Heart right ventricle (tissue), 16 donors: ENCODE results near the gene IQGAP2. TPM values are rescaled to one million over a fixed set of nuclear protein-coding genes. Genes with fewer than 3 reads are reported as not detected.

Source experiments
- ATAC-seq, 8 donors: fragments of 200-7000 bp; cut with Tn5 transposase; one replicate each; pipeline ENCODE4 v1.9.1; 2020; ENCODE audit warnings: mild to moderate bottlenecking in 8 of 8, moderate library complexity in 8 of 8, moderate number of reproducible peaks in 1 of 8
- DNase-seq, 2 donors: peaks; one replicate each; pipeline ENCODE4 v3.0.0-alpha.2; 2020
- H3K27ac ChIP-seq, 10 donors: fragments of 200-600 bp; sonication (generic) in 2 of 10; one replicate each; pipeline versions ENCODE4 v1.5.0 to v1.8.0; 2020 to 2022; ENCODE audit warnings: mild to moderate bottlenecking in 3 of 10
- H3K27me3 ChIP-seq, 7 donors: fragments of 200-600 bp; one replicate each; pipeline ENCODE4 v1.8.0; 2021 to 2022; ENCODE audit warnings: mild to moderate bottlenecking in 2 of 7
- H3K36me3 ChIP-seq, 9 donors: fragments of 200-600 bp; sonication (generic) in 1 of 9; one replicate each; pipeline versions ENCODE4 v1.5.0 to v1.8.0; 2020 to 2022; ENCODE audit warnings: mild to moderate bottlenecking in 2 of 9
- H3K4me1 ChIP-seq, 9 donors: fragments of 200-600 bp; sonication (generic) in 1 of 9; one replicate each; pipeline versions ENCODE4 v1.5.0 to v1.8.0; 2020 to 2022; ENCODE audit warnings: mild to moderate bottlenecking in 4 of 9
- H3K4me3 ChIP-seq, 10 donors: fragments of 200-600 bp; sonication (generic) in 2 of 10; one replicate each; pipeline versions ENCODE4 v1.5.0 to v1.8.0; 2020 to 2022; ENCODE audit warnings: mild to moderate bottlenecking in 7 of 10, moderate library complexity in 2 of 10
- H3K9me3 ChIP-seq, 11 donors: fragments of 200-600 bp in 10 of 11; sonication (generic) in 2 of 11; one replicate each; pipeline versions ENCODE4 v1.5.0 to v1.8.0; 2013 to 2022; ENCODE audit warnings: mild to moderate bottlenecking in 2 of 11, control low read depth in 1 of 11, moderate library complexity in 1 of 11
- WGBS, 2 donors: extraction: QIAGEN DNeasy Blood & Tissue Kit; methylation state at CpG; one replicate each; pipeline ENCODE4 v1.1.7; 2013; ENCODE audit warnings: inconsistent platforms in 1 of 2; 5-methylcytosine and 5-hydroxymethylcytosine counted together
- intact Hi-C, 10 donors: fragments of 100-400 bp; cut with DNase I; formaldehyde crosslinking; loops; one replicate each; pipeline versions ENCODE4 v1.11.1 to v1.14.2; 2022
- polyA plus RNA-seq, 2 donors: library from polyadenylated mRNA; stranded (reverse); fragments of 200-250 nt; gene quantifications; one replicate each; pipeline ENCODE4 v1.2.3, GENCODE V29; 2013
- total RNA-seq, 10 donors: library from RNA; stranded (reverse); fragmentation: NEBNext Ultra II Directional in 3 of 10; extraction: Animal tissue kit (Norgen Biotek cat#: 25700) in 3 of 10; gene quantifications; one replicate each; pipeline versions ENCODE4 v1.2.1 to v1.2.4, GENCODE V29; 2021 to 2023
- TF ChIP-seq, protein P1 (sequence below), 9 donors: fragments of 200-600 bp; sonication (generic) in 2 of 9; IDR thresholded peaks; one replicate each; pipeline versions ENCODE4 v1.5.0 to v1.8.0; 2021 to 2022; ENCODE audit warnings: antibody characterized with exemption in 9 of 9, mild to moderate bottlenecking in 5 of 9, moderate library complexity in 1 of 9
- donor health status: Arrhythmogenic right ventricular cardiomyopathy.
- donor health status: ischemic (EF 13 %, LVEDD 7.1; RV severe dilation, severe dysfunction).
- donor health status: healthy with polysubstance abuse.
- donor health status: DM: no; HTN: yes; CAD: no.
- donor health status: DM: no; HTN: no; CAD: no.
- donor health status: ischemic (EF 25% LVEDD 6.9; RV normal size, moderate dysfunction).
- donor health status: ischemic (EF 25% LVEDD 5.7; RV mildly dilated, moderate dysfunction).
- donor health status: healthy.
- donor health status: DM: yes; HTN: yes; CAD: no.
- donor health status: Ischemic cardiomyopathy.
- donor health status: ischemic (EF 35%, LVEDD 5.7; RV mildly dilated, moderate dysfunction).
- donor health status: nonischemic (EF 11% LVEDD 7.7; RV severe dilation, severe dysfunction).
- donor health status: DM: yes; HTN: yes; CAD: no.
- donor health status: PGD.
- donor health status: ischemic (EF 29% LVEDD 5.4; RV normal size, mild dysfunction).
- donor health status: nonischemic (EF 23%, LVEDD 6.1; RV moderate dilation, normal function).

The IQGAP2 gene
- total and polyA plus RNA-seq, 12 donors = 2.5 to 22.3 (median 5.0) TPM

DNA sequence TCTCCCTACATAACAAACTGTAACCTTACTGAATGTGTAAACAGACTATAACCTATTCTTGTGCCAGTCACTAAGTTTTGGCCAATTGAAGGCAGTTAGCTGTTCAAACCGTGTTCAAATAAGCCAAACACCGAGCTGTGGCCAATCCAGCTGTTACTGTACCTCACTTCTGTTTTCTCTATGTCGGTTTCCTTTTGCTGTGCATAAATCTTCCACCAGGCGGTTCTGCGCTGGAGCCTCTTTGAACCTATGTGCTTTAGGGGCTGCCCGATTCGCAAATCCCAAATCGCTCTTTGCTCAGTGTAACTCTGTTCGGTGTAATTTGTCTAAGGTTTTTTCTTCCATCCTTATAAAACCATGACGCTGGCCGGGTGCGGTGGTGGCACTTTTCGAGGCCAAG lies 344.6 kb downstream of the IQGAP2 start:
- intact Hi-C loops = no loop called here
- TF ChIP-seq, protein P1, sequence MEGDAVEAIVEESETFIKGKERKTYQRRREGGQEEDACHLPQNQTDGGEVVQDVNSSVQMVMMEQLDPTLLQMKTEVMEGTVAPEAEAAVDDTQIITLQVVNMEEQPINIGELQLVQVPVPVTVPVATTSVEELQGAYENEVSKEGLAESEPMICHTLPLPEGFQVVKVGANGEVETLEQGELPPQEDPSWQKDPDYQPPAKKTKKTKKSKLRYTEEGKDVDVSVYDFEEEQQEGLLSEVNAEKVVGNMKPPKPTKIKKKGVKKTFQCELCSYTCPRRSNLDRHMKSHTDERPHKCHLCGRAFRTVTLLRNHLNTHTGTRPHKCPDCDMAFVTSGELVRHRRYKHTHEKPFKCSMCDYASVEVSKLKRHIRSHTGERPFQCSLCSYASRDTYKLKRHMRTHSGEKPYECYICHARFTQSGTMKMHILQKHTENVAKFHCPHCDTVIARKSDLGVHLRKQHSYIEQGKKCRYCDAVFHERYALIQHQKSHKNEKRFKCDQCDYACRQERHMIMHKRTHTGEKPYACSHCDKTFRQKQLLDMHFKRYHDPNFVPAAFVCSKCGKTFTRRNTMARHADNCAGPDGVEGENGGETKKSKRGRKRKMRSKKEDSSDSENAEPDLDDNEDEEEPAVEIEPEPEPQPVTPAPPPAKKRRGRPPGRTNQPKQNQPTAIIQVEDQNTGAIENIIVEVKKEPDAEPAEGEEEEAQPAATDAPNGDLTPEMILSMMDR (IDR thresholded peaks at IDR 0.05) = no peak
- Histone ChIP-seq H3K9me3 (peaks cover 0 to 4% (median 0%) of the 10 kb centered on the region in 11 donors), H3K4me3 (no peak overlapping the region), H3K4me1 (no peaks in the 10 kb centered on the region), H3K27ac (no peak overlapping the region), H3K27me3 (peaks cover 0 to 5% (median 0%) of the 10 kb centered on the region in 7 donors), H3K36me3 (no peaks in the 10 kb centered on the region)
- WGBS, 2 donors = 93 to 94% methylated on average over 13 of the region's 13 CpGs
- no peak for DNase-seq
- ATAC-seq = no peak

DNA sequence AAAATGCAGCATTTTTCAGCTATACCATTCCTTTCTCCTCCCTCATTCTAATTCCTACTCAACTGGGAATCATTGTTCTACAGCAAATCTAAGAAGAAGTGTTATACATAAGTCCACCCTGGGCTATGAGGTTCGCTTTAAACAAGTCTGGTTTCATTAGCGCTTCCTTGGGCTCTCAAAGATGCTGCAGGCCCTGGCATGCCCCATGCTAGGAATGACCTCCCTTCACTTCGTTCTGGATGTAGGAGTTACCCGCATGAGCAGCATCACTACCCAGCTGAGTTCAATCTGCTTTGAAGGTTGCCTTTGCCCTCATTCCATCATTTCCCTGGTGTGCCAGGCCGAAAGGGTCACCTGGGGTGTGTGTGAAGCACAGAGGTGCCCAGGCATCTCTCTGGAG lies 348.2 kb downstream of the IQGAP2 start:
- no peaks in the 10 kb centered on the region for H3K9me3 ChIP-seq
- intact Hi-C loops = no loop called here
- no peak overlapping the region for H3K27ac ChIP-seq

DNA sequence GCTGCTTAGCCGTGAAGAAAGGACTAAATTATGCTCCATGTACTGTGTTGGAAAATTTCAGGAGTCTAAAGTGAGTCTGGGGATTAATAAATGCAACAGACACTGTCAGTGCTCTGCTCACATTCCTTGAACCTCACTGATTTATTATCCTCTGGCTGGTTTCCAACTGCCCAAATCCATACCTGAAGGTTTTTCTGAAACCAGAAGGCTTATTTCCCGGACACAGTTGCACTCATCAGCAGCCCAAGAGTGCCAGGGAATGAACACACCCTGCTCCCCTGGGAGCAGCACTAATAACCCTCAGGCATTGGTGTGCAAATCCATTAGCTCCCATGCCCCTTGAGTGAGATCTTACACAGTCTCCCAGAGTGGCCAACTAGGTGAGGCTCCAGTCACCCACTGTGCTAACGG lies 351.6 kb downstream of the IQGAP2 start:
- Histone ChIP-seq H3K27ac (no peak overlapping the region), H3K36me3 (no peaks in the 10 kb centered on the region), H3K4me3 (no peak overlapping the region), H3K4me1 (no peaks in the 10 kb centered on the region), H3K9me3 (no peaks in the 10 kb centered on the region), H3K27me3 (no peaks in the 10 kb centered on the region)
- 90 to 91% methylated on average over 3 of the region's 3 CpGs for WGBS, 2 donors
- no peak for DNase-seq
- intact Hi-C loops = no loop called here
- TF ChIP-seq, protein P1 (IDR thresholded peaks at IDR 0.05) = no peak
- ATAC-seq = no peak

More for the DNA sequence above, 348.2 kb downstream of the IQGAP2 start:
- Histone ChIP-seq H3K4me1 (no peaks in the 10 kb centered on the region), H3K27me3 (peaks cover 0 to 5% (median 0%) of the 10 kb centered on the region in 7 donors), H3K36me3 (no peaks in the 10 kb centered on the region), H3K4me3 (no peak overlapping the region)
- DNase-seq (no peak), ATAC-seq (no peak)
- TF ChIP-seq, protein P1 (IDR thresholded peaks at IDR 0.05) = no peak
- 95 to 96% methylated on average over 5 of the region's 5 CpGs for WGBS, 2 donors

DNA sequence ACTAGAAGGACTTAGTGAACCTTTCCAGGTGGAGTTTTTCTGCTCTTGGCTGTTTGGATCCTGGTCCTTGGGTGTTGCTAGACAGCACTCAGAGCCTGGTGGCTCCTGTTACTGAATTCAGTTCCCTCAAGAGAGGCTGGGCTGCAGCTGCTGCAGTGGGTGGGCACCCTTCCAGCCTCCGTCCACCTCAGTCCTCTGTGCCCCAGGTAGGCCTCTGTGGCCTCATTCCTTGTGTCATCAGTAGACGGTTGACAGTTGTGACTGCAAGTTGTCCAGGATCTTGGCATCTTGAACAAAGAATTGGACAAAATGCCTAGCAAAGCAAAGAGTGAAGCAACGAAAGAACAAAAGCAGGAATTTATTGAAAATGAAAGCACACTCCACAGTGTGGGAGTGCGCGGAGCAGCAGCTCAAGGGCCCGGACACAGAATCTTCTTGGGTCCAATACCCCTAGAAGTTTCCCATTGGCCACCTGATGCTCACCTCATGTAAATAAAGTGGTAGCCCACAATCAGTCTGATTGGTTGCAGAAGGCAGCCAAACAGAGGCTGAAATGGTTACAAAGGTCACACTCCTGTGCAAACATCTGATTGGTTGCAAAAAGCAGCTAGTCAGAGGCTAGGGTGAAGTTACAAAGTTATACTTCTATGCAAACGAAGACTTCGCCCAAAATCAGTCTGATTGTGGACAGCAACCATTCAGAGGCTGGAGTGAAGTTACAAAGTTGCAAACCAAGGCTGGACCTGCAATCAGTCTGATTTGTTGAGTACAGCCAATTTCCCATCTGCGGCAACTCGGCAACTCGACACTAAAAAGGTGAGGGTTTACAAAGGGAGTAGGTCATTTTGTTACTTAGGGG lies 352.9 kb downstream of the IQGAP2 start:
- Histone ChIP-seq H3K9me3 (no peaks in the 10 kb centered on the region), H3K27me3 (peaks cover 0 to 3% (median 0%) of the 10 kb centered on the region in 7 donors), H3K4me3 (no peak overlapping the region), H3K27ac (no peak overlapping the region), H3K36me3 (no peaks in the 10 kb centered on the region), H3K4me1 (no peaks in the 10 kb centered on the region)
- no peak for DNase-seq
- whole genome bisulfite sequencing, 2 donors = 87 to 92% methylated on average over 11 of the region's 11 CpGs
- TF ChIP-seq, protein P1 (IDR thresholded peaks at IDR 0.05) = no peak
- no peak for ATAC-seq
- intact Hi-C loops = no loop called here
